ENCODE results near the gene ZNF442.
"Not testable (repeated sequence)": the region's sequence is repeated elsewhere in the genome, so short reads cannot be mapped to it uniquely, and the experiment has no call there.

Gene ZNF442

GRCh38 chr19:12365236-12366162 is at the start of gene ZNF442:
TSS of gene ZNF442 (minus strand) at chr19:12365683. CDS start at chr19:12363631, 2,052 bp downstream.
- peak; percentile 79 for DNase-seq

GRCh38 chr19:12411893-12412292 is 46.4 kb upstream of the ZNF442 start:
- DNase-seq, result no peak

DNA sequence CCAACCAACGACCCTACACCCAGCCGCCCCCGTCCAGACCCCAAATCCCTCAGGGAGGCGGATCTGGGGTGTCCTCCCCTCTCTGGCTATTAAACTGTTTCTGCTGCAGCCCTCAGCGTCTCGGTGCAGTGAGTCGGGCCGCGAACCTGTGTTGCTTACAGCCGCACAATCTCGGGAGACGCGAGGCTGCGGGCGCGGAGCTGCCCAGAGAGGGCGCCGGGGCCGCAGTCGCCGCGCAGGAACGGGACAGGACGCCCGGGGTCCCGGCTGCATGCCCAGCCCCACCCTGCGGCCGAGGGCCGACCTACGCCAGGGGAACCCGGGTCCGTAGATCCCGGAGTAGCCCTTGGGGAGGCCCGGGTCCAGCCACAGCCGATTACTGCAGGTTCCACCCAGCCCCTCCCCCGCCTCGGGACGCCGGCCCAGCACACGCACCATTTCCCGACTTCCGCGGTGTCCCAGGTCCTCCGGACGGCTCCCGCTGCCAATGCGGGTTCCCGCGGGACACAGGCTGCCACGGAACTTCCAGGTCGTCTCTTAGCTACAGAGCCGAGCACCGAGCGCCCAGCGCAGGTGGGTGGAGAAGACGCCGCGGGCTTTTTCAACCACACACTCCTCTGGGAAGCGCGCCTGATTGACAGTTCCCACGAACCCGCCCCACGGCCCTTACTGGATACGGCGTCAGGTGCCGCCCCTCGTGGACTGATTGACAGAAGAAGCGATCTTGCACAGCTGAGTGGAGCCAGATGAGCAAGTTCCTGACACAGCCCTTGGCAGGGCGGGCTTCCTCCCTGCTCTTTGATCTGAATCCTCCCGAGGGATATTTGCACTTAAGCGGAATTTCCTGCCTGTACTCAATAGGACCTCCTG is 35.4 kb upstream of the ZNF442 start, which contains the start of gene ZNF799:
TSS of gene ZNF799 (minus strand) at position 639 of the 870 bp plus-strand sequence. CDS start at position 438, 201 bp downstream.
- peak; percentile 78 for DNase-seq

- not testable (repeated sequence) for DNase-seq
Observed at GRCh38 chr19:12399901-12400632, 34.6 kb upstream of the ZNF442 start.

DNA sequence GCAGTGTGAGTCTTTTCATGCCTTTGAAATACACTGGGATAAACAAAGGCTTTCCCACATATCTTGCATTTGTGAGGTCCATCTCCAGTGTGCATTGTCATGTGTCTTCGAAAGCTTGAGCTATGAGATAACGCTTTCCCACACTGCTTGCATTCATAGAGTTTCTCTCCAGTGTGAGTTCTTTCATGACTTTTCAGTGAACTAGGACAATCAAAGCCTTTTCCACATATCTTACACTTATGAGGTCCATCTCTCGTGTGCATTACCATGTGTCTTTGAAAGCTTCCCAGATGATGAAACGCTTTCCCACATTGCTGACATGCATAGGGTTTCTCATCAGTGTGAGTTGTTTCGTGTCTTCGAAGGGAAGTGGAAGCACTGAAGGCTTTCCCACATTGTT is 25.7 kb upstream of the ZNF442 start:
- DNase-seq, result not testable (repeated sequence)

GRCh38 chr19:12386365-12386764 is 20.9 kb upstream of the ZNF442 start:
- DNase-seq, result not testable (repeated sequence)

DNA sequence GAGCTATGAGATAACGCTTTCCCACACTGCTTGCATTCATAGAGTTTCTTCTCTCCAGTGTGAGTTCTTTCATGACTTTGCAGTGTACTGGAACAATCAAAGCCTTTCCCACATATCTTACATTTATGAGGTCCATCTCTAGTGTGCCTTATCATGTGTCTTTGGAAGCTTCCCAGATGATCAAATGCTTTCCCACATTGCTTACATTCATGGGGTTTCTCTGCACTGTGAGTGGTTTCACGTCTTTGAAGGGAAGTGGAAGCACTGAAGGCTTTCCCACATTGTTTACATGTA is 14.9 kb upstream of the ZNF442 start:
- no peak for DNase-seq

DNA sequence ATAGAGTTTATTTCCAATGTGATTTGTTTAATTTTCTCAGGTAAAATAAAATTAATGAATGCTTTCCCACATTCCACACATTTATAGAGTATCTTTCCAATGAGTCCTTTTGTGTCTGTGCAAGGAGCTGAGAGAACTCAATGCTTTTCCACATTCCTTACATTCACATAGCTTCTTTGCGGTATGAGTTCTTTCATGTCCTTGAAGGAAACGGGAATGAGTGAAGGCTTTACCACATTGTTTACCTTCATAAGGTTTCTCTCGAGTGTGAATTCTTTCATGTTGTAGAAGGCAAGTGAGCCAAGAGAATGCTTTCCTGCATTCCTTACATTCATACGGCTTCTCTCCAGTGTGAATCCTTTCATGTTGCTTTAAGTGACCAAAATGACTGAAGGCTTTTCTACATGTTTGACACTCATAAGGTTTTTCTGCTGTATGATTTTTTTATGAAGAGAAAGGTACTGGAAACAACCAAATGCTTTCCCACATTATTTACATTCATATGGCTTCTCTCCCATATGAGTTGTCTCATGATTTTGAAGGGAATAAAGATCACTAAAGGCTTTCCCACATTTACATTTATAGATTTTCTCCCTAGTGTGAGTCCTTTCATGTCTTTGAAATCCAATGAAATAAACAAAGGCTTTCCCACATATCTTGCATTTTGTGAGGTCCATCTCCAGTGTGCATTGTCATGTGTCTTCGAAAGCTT is 14.4 kb upstream of the ZNF442 start:
- DNase-seq, result no peak

GRCh38 chr19:12374026-12374425 is 8.5 kb upstream of the ZNF442 start:
- DNase-seq, result no peak

- no peak for DNase-seq
Observed at GRCh38 chr19:12364391-12365235, 870 bp downstream of the ZNF442 start.

DNA sequence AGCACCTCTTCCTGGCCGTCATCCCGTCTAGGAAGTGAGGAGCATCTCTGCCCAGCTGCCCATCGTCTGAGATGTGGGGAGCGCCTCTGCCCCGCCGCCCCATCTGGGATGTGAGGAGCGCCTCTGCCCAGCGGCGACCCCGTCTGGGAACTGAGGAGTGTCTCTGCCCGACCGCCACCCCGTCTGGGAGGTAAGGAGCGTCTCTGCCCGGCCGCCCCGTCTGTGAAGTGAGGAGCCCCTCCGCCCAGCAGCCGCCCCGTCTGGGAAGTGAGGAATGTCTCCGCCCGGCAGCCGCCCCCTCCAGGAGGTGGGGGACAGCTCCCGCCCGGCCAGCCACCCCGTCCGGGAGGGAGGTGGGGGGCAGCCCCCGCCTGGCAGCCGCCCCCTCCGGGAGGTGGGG is 3.2 kb downstream of the ZNF442 start:
- not testable (repeated sequence) for DNase-seq

DNA sequence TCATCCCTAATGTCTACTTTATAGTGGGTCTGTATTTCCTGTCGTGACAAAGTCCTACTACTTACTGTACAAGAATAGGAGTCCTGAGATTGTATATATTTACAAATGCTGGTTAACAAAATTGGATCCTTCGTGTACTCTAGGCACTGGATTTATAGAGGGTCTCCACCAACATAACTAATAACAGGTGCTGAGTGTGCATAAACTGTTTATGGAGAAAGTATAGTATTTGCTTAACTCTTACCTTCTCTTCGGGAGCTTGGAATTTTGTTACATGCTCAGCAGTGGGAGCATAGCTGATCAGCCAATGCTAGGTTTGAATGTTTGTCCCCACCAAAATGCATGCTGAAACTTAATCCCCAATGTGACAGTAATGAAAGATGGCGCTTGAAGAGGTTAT is 12.1 kb downstream of the ZNF442 start:
- DNase-seq, result no peak

GRCh38 chr19:12350890-12351197 is 14.6 kb downstream of the ZNF442 start:
- DNase-seq, result no peak

DNA sequence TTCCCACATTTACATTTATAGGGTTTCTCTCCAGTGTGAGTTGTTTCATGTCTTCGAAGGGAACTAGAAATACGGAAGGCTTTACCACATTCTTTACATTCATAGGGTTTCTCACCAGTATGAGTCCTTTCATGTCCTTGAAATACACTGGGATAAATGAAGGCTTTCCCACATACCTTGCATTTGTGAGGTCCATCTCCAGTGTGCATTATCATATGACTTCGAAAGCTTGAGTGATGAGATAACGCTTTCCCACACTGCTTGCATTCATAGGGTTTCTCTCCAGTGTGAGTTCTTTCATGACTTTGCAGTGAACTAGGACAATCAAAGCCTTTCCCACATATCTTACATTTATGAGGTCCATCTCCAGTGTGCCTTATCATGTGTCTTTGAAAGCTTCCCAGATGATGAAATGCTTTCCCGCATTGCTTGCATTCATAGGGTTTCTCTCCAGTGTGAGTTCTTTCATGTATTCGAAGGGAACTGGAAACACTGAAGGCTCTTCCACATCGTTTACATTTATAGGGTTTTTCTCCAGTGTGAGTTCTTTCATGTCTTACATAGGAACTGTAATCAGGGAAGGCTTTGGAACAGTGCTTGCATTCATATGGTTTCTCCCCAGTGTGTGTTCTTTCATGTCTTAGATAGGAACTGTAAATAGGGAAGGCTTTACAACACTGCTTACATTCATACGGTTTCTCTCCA is 15.1 kb downstream of the ZNF442 start:
- no peak for DNase-seq

- DNase-seq, result no peak
Observed at GRCh38 chr19:12346896-12347295, 18.6 kb downstream of the ZNF442 start.

DNA sequence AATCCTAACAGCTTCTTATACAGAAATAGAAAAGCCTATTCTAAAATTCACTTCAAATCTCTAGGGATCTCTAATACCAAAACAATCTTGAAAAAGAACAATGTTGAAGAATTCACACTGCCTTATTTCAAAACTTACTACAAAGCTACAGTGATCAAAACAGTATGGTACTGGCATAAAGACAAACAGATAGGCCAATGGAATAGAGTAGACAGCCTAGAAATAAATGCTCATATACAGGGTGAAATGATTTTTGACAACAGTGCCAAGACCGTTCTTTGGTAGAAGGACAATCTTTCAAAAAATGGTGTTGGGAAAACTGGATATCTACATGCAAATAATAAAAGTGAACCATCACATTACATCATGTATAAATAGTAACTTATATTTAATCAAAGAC is 20.3 kb downstream of the ZNF442 start:
- DNase-seq, result no peak

GRCh38 chr19:12333162-12334159 is 32.0 kb downstream of the ZNF442 start, which contains the start of gene ZNF563:
TSS of gene ZNF563 (minus strand) at chr19:12333633. CDS start at chr19:12333482, 151 bp downstream.
- peak; percentile 85 for DNase-seq

DNA sequence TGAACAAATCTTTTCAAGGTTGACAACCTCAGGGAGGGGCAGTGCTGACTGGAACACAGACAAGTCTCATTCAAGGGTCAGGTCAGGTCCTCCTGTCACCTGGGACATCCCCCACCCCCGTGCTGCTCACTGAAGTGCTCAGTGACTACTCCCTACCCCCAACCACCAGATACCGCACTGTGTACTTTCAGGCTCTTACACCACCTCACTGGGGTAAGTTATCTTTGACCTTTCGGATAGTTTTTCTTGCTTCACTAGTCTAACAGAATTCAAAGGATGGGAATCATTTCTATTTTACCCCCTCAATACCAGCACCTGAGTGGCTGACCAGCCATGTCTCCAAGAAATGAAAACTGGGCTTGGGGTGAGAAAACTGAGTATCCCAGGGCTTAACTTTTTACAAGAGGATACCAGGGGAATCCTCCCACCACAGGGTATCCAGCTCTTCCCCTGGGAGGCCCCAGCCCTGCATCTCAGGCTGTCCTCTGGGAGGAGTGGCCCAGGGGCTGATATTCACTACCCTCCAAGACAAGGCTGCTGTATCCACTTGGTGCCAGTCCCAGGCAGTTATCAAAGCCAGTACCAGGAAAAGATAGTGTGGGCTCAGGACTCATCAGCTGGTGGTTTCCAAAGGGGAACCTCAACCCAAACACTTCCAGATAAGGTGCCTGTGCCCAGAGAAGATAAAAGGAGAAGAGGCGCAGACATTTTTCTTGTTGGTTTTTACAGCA is 34.1 kb downstream of the ZNF442 start:
- DNase-seq, result no peak

DNA sequence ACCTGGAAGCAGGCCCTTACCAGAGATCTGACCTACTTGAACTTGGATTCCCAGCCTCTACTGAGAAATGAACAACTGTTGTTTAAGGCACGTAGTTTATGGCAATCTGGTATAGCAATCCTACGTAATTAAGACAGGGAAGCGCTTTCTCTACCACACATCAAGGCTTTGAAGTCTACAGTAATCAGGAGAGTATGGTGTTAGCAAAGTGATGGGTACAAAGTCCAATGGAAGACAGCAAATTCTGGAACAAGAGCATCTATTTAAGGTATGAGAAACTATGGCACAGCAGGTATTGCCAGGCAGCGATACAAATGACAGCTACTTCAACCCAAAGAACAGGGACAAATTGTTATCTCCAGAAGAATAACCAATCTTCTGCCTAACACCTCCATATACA is 35.1 kb downstream of the ZNF442 start:
- DNase-seq, result no peak

Data from NCI-H2029 treated with DMSO at 0.1 percent for 48 hours (cell line).